HepG2 (cell line): ENCODE results near the gene VEGFA. TPM values are rescaled to one million over a fixed set of nuclear protein-coding genes. Genes with fewer than 3 reads are reported as not detected.

ENCODE experiments used
- AGO1 ChIP-seq: fragments of 200-400 bp; formaldehyde crosslinking; IDR thresholded peaks from 2 replicates; pipeline ENCODE4 v1.6.1; 2017; ENCODE audit warnings: mild to moderate bottlenecking, low read depth, low read length, moderate library complexity; ENCODE audit not compliant: poor library complexity, severe bottlenecking
- DPF2 ChIP-seq: sonication (generic); formaldehyde crosslinking; IDR thresholded peaks from 2 replicates; pipeline ENCODE4 v1.4.0; 2020; ENCODE audit warnings: mild to moderate bottlenecking, low read depth, missing genetic modification reagents, borderline replicate concordance
- E2F2 ChIP-seq: sonication (generic); formaldehyde crosslinking; IDR thresholded peaks from 2 replicates; pipeline ENCODE4 v1.4.0; 2020; ENCODE audit warnings: missing genetic modification reagents, borderline replicate concordance
- FOXA3 ChIP-seq: IDR thresholded peaks from 2 replicates; pipeline ENCODE4 v1.6.1; 2016; ENCODE audit warnings: missing genetic modification reagents, missing compliant biosample characterization
- FOXC1 ChIP-seq: sonication (generic); formaldehyde crosslinking; IDR thresholded peaks from 2 replicates; pipeline ENCODE4 v1.8.0; 2022; ENCODE audit warnings: mild to moderate bottlenecking, missing genetic modification reagents, borderline replicate concordance
- FOXJ3 ChIP-seq: sonication (generic); formaldehyde crosslinking; IDR thresholded peaks from 2 replicates; pipeline ENCODE4 v1.4.0; 2020; ENCODE audit warnings: missing genetic modification reagents, mild to moderate bottlenecking, borderline replicate concordance
- HMG20B ChIP-seq: conservative IDR thresholded peaks from 2 replicates; pipeline ENCODE4 v1.6.1; 2016; ENCODE audit warnings: missing genetic modification reagents, missing compliant biosample characterization
- MBNL3 ChIP-seq: fragments of 250-450 bp; sonication (Bioruptor Pico); conservative IDR thresholded peaks from 2 replicates; pipeline ENCODE4 v1.8.0; 2022; ENCODE audit warnings: mild to moderate bottlenecking, inconsistent platforms
- POGZ ChIP-seq: sonication (generic); formaldehyde crosslinking; IDR thresholded peaks from 2 replicates; pipeline ENCODE4 v1.4.0; 2020; ENCODE audit warnings: mild to moderate bottlenecking, missing genetic modification reagents
- RAD51 ChIP-seq: fragments of 450-650 bp; IDR thresholded peaks from 2 replicates; pipeline ENCODE4 v1.6.1; 2016; ENCODE audit warnings: borderline replicate concordance
- RBM22 ChIP-seq: fragments of 200-400 bp; formaldehyde crosslinking; optimal IDR thresholded peaks from 2 replicates; pipeline ENCODE3; 2017; ENCODE audit warnings: mild to moderate bottlenecking, low read length, moderate library complexity
- RBM39 ChIP-seq: fragments of 200-400 bp; formaldehyde crosslinking; IDR thresholded peaks from one replicate; pipeline ENCODE4 v1.6.1; 2018; ENCODE audit warnings: antibody characterized with exemption, mild to moderate bottlenecking, low read depth, low read length; ENCODE audit not compliant: poor library complexity, severe bottlenecking
- REL ChIP-seq: sonication (generic); formaldehyde crosslinking; conservative IDR thresholded peaks from 2 replicates; pipeline ENCODE4 v1.8.0; 2022; ENCODE audit warnings: mild to moderate bottlenecking, missing genetic modification reagents, moderate library complexity
- SOX5 ChIP-seq: IDR thresholded peaks from 2 replicates; pipeline ENCODE4 v1.6.1; 2016; ENCODE audit warnings: borderline replicate concordance
- SRSF1 ChIP-seq: fragments of 200-400 bp; formaldehyde crosslinking; optimal IDR thresholded peaks from 2 replicates; pipeline ENCODE3; 2017; ENCODE audit warnings: mild to moderate bottlenecking, low read depth, low read length, moderate library complexity
- THAP11 ChIP-seq: IDR thresholded peaks from 2 replicates; pipeline ENCODE4 v1.6.1; 2016; ENCODE audit warnings: missing biosample characterization, missing genetic modification reagents
- U2AF1 ChIP-seq: fragments of 200-400 bp; formaldehyde crosslinking; optimal IDR thresholded peaks from 2 replicates; pipeline ENCODE3; 2017; ENCODE audit warnings: mild to moderate bottlenecking, low read depth, low read length
- XBP1 ChIP-seq: sonication (generic); formaldehyde crosslinking; IDR thresholded peaks from 2 replicates; pipeline ENCODE4 v1.5.0; 2020; ENCODE audit warnings: missing genetic modification reagents
- ZBTB43 ChIP-seq: sonication (generic); formaldehyde crosslinking; conservative IDR thresholded peaks from 2 replicates; pipeline ENCODE4 v1.4.0; 2020; ENCODE audit warnings: missing genetic modification reagents
- ZFP41 ChIP-seq: sonication (generic); formaldehyde crosslinking; IDR thresholded peaks from 2 replicates; pipeline ENCODE4 v1.4.0; 2020; ENCODE audit warnings: mild to moderate bottlenecking, missing genetic modification reagents, borderline replicate concordance
- ZNF138 ChIP-seq: sonication (generic); formaldehyde crosslinking; IDR thresholded peaks from 2 replicates; pipeline ENCODE4 v1.5.0; 2020; ENCODE audit warnings: mild to moderate bottlenecking, low read depth, missing genetic modification reagents
- ZNF253 ChIP-seq: sonication (generic); formaldehyde crosslinking; IDR thresholded peaks from 2 replicates; pipeline ENCODE4 v1.8.0; 2022; ENCODE audit warnings: mild to moderate bottlenecking, missing genetic modification reagents, borderline replicate concordance
- ZNF263 ChIP-seq: sonication (generic); formaldehyde crosslinking; IDR thresholded peaks from 2 replicates; pipeline ENCODE4 v1.4.0; 2020; ENCODE audit warnings: missing genetic modification reagents
- ZNF317 ChIP-seq: sonication (generic); formaldehyde crosslinking; IDR thresholded peaks from 2 replicates; pipeline ENCODE4 v1.5.0; 2020; ENCODE audit warnings: mild to moderate bottlenecking, missing genetic modification reagents
- ZNF329 ChIP-seq: sonication (generic); formaldehyde crosslinking; IDR thresholded peaks from 2 replicates; pipeline ENCODE4 v1.9.0; 2021; ENCODE audit warnings: low read depth, mild to moderate bottlenecking, missing genetic modification reagents
- ZNF572 ChIP-seq: sonication (generic); formaldehyde crosslinking; IDR thresholded peaks from 2 replicates; pipeline ENCODE4 v1.5.1; 2020; ENCODE audit warnings: mild to moderate bottlenecking, missing genetic modification reagents
- ZNF576 ChIP-seq: sonication (generic); formaldehyde crosslinking; IDR thresholded peaks from 2 replicates; pipeline ENCODE4 v1.4.0; 2020; ENCODE audit warnings: mild to moderate bottlenecking, missing genetic modification reagents
- ZNF703 ChIP-seq: sonication (generic); formaldehyde crosslinking; IDR thresholded peaks from 2 replicates; pipeline ENCODE4 v1.5.1; 2020; ENCODE audit warnings: missing genetic modification reagents, mild to moderate bottlenecking, moderate library complexity, borderline replicate concordance
- ZNF790 ChIP-seq: sonication (generic); formaldehyde crosslinking; IDR thresholded peaks from 2 replicates; pipeline ENCODE4 v1.8.0; 2022; ENCODE audit warnings: missing genetic modification reagents, mild to moderate bottlenecking, borderline replicate concordance
- polyA plus RNA-seq, 8 experiments: library from polyadenylated mRNA; depleted of rRNA in 3 of 8; stranded (reverse) in 7 of 8; unstranded in 1 of 8; fragments of >200 nt; fragmentation: Illumina TruSeq in 4 of 8; extraction: Trizol in 4 of 8; gene quantifications; 2 replicates each; pipeline versions ENCODE4 v1.2.1 to v1.2.3, GENCODE V29; 2011 to 2016; ENCODE audit warnings: low read depth in 4 of 8, missing spikeins in 1 of 8, mixed read lengths in 1 of 8; ENCODE audit not compliant: insufficient read depth in 1 of 8
- total RNA-seq, 5 experiments: library from RNA; depleted of rRNA; stranded (reverse); fragments of >200 nt; fragmentation: Illumina TruSeq; extraction: Trizol; gene quantifications; 2 replicates each; pipeline ENCODE4 v1.2.3, GENCODE V29; 2016; ENCODE audit warnings: low read depth in 1 of 5

The VEGFA gene
- total and polyA plus RNA-seq, 2 of the 13 experiments (the other 11 are each of a cell fraction or from before 2014, with no cell fraction given): 68.1 to 629 TPM

GRCh38 chr6:43804550-43805223 is 34.7 kb downstream of the VEGFA start (continued):
- peak; percentile 81; the same call in 1 of the 2 replicates for TF ChIP-seq FOXJ3
- TF ChIP-seq ZNF703 (CRISPR knock-in tag): no peak
- no peak for TF ChIP-seq RBM39
- TF ChIP-seq ZBTB43 (CRISPR knock-in tag): no peak; the same call in 1 of the 2 replicates
- no peak for TF ChIP-seq RAD51
- no peak; the same call in 1 of the 2 replicates for TF ChIP-seq ZNF138
- no peak for TF ChIP-seq U2AF1
- 0 out of 2 replicates have a peak, but pooled peaks have one; percentile 58 for TF ChIP-seq FOXC1 (CRISPR knock-in tag)
- TF ChIP-seq ZNF572: no peak
- no peak for TF ChIP-seq ZFP41 (CRISPR knock-in tag)
- no peak for TF ChIP-seq MBNL3 (CRISPR knock-in tag)
- TF ChIP-seq POGZ: 0 out of 2 replicates have a peak, but pooled peaks have one; percentile 27
- no peak for TF ChIP-seq XBP1 (CRISPR knock-in tag)
- TF ChIP-seq SRSF1: no peak
- 0 out of 2 replicates have a peak, but pooled peaks have one; percentile 50 for TF ChIP-seq THAP11 (CRISPR knock-in tag)
- peak; percentile 82; the same call in 1 of the 2 replicates for TF ChIP-seq SOX5 (CRISPR knock-in tag)
- TF ChIP-seq ZNF317 (CRISPR knock-in tag): peak; percentile 66; the same call in 1 of the 2 replicates
- peak; percentile 64; the same call in 1 of the 2 replicates for TF ChIP-seq HMG20B (CRISPR knock-in tag)
- TF ChIP-seq AGO1: no peak
- peak; percentile 94 for TF ChIP-seq FOXA3 (CRISPR knock-in tag)
- no peak for TF ChIP-seq E2F2 (CRISPR knock-in tag)
- no peak for TF ChIP-seq ZNF253
- TF ChIP-seq REL (CRISPR knock-in tag): no peak
- peak; percentile 77 for TF ChIP-seq ZNF263 (CRISPR knock-in tag)
- TF ChIP-seq RBM22: no peak
- TF ChIP-seq ZNF790: no peak
- TF ChIP-seq DPF2 (CRISPR knock-in tag): peak; percentile 79
- TF ChIP-seq ZNF576: no peak
- 0 out of 2 replicates have a peak, but pooled peaks have one; percentile 48 for TF ChIP-seq ZNF329 (CRISPR knock-in tag)
